Osteoblast (primary cell): ENCODE results near the gene ALOX12B. TPM values are rescaled to one million over a fixed set of nuclear protein-coding genes. Genes with fewer than 3 reads are reported as not detected.

ENCODE experiments used
- DNase-seq: peaks from one replicate; pipeline ENCODE4 v3.0.0; 2011; ENCODE audit warnings: low spot score, mixed read lengths; ENCODE audit not compliant: insufficient read length; ENCODE audit errors: missing footprints
- H2AFZ ChIP-seq: 2 replicates; pipeline ENCODE4 v1.6.0; 2011; ENCODE audit warnings: mild to moderate bottlenecking, low read length
- H3K27ac ChIP-seq: 2 replicates; pipeline ENCODE4 v1.5.1; 2011; ENCODE audit warnings: mild to moderate bottlenecking, low read depth, low read length, moderate library complexity
- H3K27me3 ChIP-seq: 2 replicates; pipeline ENCODE4 v1.6.0; 2012; ENCODE audit warnings: mild to moderate bottlenecking, control low read depth, inconsistent platforms, low read length, moderate library complexity; ENCODE audit not compliant: insufficient read depth
- H3K36me3 ChIP-seq: 2 replicates; pipeline ENCODE4 v1.5.1; 2011; ENCODE audit warnings: mild to moderate bottlenecking, low read length, control low read depth, moderate library complexity; ENCODE audit not compliant: insufficient read depth
- H3K4me1 ChIP-seq: 2 replicates; pipeline ENCODE4 v1.5.1; 2011; ENCODE audit warnings: mild to moderate bottlenecking, low read length, control low read depth, moderate library complexity; ENCODE audit not compliant: insufficient read depth
- H3K4me2 ChIP-seq: 2 replicates; pipeline ENCODE4 v1.6.0; 2011; ENCODE audit warnings: mild to moderate bottlenecking, low read length; ENCODE audit not compliant: insufficient read depth
- H3K4me3 ChIP-seq: fragments of 200-600 bp; sonication (generic); 3 replicates; pipeline ENCODE4 v1.5.1; 2012; ENCODE audit warnings: mild to moderate bottlenecking, low read length, inconsistent platforms; ENCODE audit not compliant: insufficient read depth
- H3K79me2 ChIP-seq: 2 replicates; pipeline ENCODE4 v1.6.0; 2012; ENCODE audit warnings: mild to moderate bottlenecking, low read length, control low read depth, inconsistent platforms; ENCODE audit not compliant: insufficient read depth
- H3K9me3 ChIP-seq: 2 replicates; pipeline ENCODE4 v1.5.1; 2011; ENCODE audit warnings: low read depth, low read length, control low read depth
- H4K20me1 ChIP-seq: 2 replicates; pipeline ENCODE4 v1.6.0; 2012; ENCODE audit warnings: mild to moderate bottlenecking, low read length, control low read depth; ENCODE audit not compliant: insufficient read depth
- CTCF ChIP-seq: IDR thresholded peaks from 2 replicates; pipeline ENCODE4 v1.5.1; 2011; ENCODE audit warnings: mild to moderate bottlenecking, low read depth, low read length, moderate library complexity; ENCODE audit errors: extremely low read depth
- total RNA-seq: library from RNA; depleted of rRNA; stranded (reverse); fragments of >200 nt; gene quantifications from 2 replicates; pipeline ENCODE4 v1.2.3, GENCODE V29; 2012

The ALOX12B gene
- total RNA-seq, 1 donor, result not detected

DNA sequence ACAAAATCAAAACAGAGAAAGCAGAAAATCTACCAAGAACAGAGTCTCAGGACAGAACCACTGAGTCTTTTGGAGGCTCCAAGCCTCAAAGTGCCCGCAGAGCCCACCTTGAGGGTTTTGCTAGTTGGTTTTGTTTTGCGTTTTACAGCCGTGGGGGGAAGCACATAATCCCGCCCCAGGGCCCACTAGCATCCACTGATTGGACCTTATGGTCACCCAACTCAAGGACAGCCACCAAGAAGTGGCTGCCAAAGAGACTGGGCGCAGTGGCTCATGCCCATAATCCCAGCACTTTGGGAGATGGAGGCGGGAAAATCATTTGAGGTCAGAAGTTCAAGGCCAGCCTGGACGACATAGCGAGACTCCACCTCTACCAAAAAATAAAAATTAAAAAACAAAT lies 38.8 kb downstream of the ALOX12B start:
- H3K27me3 ChIP-seq, result peaks cover 31% of the 10 kb centered on the region
- no peaks in the 10 kb centered on the region for H3K36me3 ChIP-seq

DNA sequence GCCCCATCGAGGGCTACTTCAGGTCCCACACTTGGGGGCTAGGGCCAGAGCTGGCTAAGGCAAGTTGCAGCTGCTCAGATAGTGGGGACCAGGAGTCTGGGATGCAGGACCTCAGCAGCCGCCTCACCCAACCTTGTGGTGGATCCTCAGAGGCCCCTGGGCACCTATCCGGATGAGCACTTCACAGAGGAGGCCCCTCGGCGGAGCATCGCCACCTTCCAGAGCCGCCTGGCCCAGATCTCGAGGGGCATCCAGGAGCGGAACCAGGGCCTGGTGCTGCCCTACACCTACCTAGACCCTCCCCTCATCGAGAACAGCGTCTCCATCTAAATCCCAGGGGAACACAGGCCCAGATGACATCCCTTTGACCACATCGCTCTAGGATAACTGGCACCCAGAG lies 39.3 kb downstream of the ALOX12B start:
- TF ChIP-seq CTCF, result no peak
- no peak for DNase-seq
- no peak overlapping the region for H3K4me2 ChIP-seq
- H4K20me1 ChIP-seq, result no peaks in the 10 kb centered on the region
- no peak overlapping the region for H2AFZ ChIP-seq
- H3K4me1 ChIP-seq, result no peaks in the 10 kb centered on the region
- no peaks in the 10 kb centered on the region for H3K36me3 ChIP-seq
- no peak overlapping the region for H3K4me3 ChIP-seq
- no peaks in the 10 kb centered on the region for H3K79me2 ChIP-seq
- H3K9me3 ChIP-seq, result no peaks in the 10 kb centered on the region
- H3K27me3 ChIP-seq, result peaks cover 31% of the 10 kb centered on the region
- no peak overlapping the region for H3K27ac ChIP-seq

More for the DNA sequence above, 38.8 kb downstream of the ALOX12B start:
- H3K4me2 ChIP-seq, result no peak overlapping the region
- H3K9me3 ChIP-seq, result no peaks in the 10 kb centered on the region
- no peak overlapping the region for H3K4me3 ChIP-seq
- H2AFZ ChIP-seq, result no peak overlapping the region
- peak; percentile 26 for DNase-seq
- TF ChIP-seq CTCF, result no peak
- H3K4me1 ChIP-seq, result no peaks in the 10 kb centered on the region
- H4K20me1 ChIP-seq, result no peaks in the 10 kb centered on the region
- no peak overlapping the region for H3K27ac ChIP-seq
- no peaks in the 10 kb centered on the region for H3K79me2 ChIP-seq

- H3K4me3 ChIP-seq, result no peak overlapping the region
- H3K9me3 ChIP-seq, result no peaks in the 10 kb centered on the region
- H3K4me1 ChIP-seq, result no peaks in the 10 kb centered on the region
- TF ChIP-seq CTCF, result no peak
- H3K27me3 ChIP-seq, result peaks cover 27% of the 10 kb centered on the region
- H2AFZ ChIP-seq, result no peak overlapping the region
- H4K20me1 ChIP-seq, result no peaks in the 10 kb centered on the region
- no peaks in the 10 kb centered on the region for H3K36me3 ChIP-seq
- no peaks in the 10 kb centered on the region for H3K79me2 ChIP-seq
- H3K4me2 ChIP-seq, result no peak overlapping the region
- DNase-seq, result peak; percentile 56
- no peak overlapping the region for H3K27ac ChIP-seq
These were observed 39.8 kb downstream of the ALOX12B start for GRCh38 chr17:8047769-8048110.

- peaks cover 22% of the 10 kb centered on the region for H3K27me3 ChIP-seq
- TF ChIP-seq CTCF, result no peak
- H3K79me2 ChIP-seq, result no peaks in the 10 kb centered on the region
- H3K4me2 ChIP-seq, result no peak overlapping the region
- H3K9me3 ChIP-seq, result no peaks in the 10 kb centered on the region
- peak; percentile 49 for DNase-seq
- H4K20me1 ChIP-seq, result no peaks in the 10 kb centered on the region
- H2AFZ ChIP-seq, result no peak overlapping the region
- H3K4me1 ChIP-seq, result no peaks in the 10 kb centered on the region
- H3K36me3 ChIP-seq, result no peaks in the 10 kb centered on the region
- no peak overlapping the region for H3K4me3 ChIP-seq
- no peak overlapping the region for H3K27ac ChIP-seq
These were observed 40.4 kb downstream of the ALOX12B start for GRCh38 chr17:8046929-8047768.
